ENCODE results near the gene PIGN. TPM values are rescaled to one million over a fixed set of nuclear protein-coding genes. Genes with fewer than 3 reads are reported as not detected.

PIGN gene
- total and polyA plus RNA-seq, 2 of the 8 experiments (the other 6 are each of a cell fraction or from before 2014, with no cell fraction given) = 20.9 to 26.3 TPM

- TF ChIP-seq KDM1A (IDR thresholded peaks at IDR 0.05; ENCODE audit: borderline replicate concordance, low read length) (no peak), MAFK (IDR thresholded peaks at IDR 0.05; ENCODE audit: low read depth, low read length) (no peak), CEBPB (IDR thresholded peaks at IDR 0.05; ENCODE audit: low read depth, low read length) (no peak), CHD1 (IDR thresholded peaks at IDR 0.05; ENCODE audit: low read depth, low read length) (no peak), USF2 (IDR thresholded peaks at IDR 0.05; ENCODE audit: low read length) (no peak), JUND (IDR thresholded peaks at IDR 0.05; ENCODE audit: low read length) (no peak)
- H4K91ac ChIP-seq (replicated peaks; ENCODE audit: insufficient read length, low read length) = no peak overlapping the region
- no peak overlapping the region for H2BK20ac ChIP-seq (ENCODE audit: low read length)
- no peak overlapping the region for H2AK5ac ChIP-seq (ENCODE audit: low read depth, low read length)
- no peak overlapping the region for H3K4me2 ChIP-seq (ENCODE audit: insufficient read depth in 1 of 2, low read depth in 2 of 2, low read length in 2 of 2)
- H3K14ac ChIP-seq (ENCODE audit: insufficient read length) = no peak overlapping the region
- no peaks in the 10 kb centered on the region for H3K4me1 ChIP-seq (replicated peaks in 1 of 4; ENCODE audit: control insufficient read depth in 3 of 4, insufficient read depth in 4 of 4, low read length in 3 of 4)
- H3K27ac ChIP-seq (ENCODE audit: low read depth, low read length) = no peak overlapping the region
- no peak overlapping the region for H4K5ac ChIP-seq (ENCODE audit: insufficient read length, low read depth, low read length)
- H3K4ac ChIP-seq (replicated peaks; ENCODE audit: insufficient read length, low read depth, low read length) = no peak overlapping the region
- H3K9ac ChIP-seq (replicated peaks in 1 of 4; ENCODE audit: extremely low read depth in 1 of 4, low read depth in 3 of 4, low read length in 3 of 4) = no peak overlapping the region
- H2AFZ ChIP-seq (ENCODE audit: low read length) = no peak overlapping the region
- FAIRE-seq (no peak), DNase-seq (ENCODE audit: low read depth in 1 of 2, low spot score in 2 of 2) (no peak)
- no peaks in the 10 kb centered on the region for H4K20me1 ChIP-seq (replicated peaks in 1 of 2; ENCODE audit: control insufficient read depth in 1 of 2, insufficient read depth in 2 of 2, low read length in 2 of 2)
- POLR2A ChIA-PET (ENCODE audit: partially characterized antibody) = no interaction called here
- H3K79me1 ChIP-seq (ENCODE audit: low read depth, low read length) = no peaks in the 10 kb centered on the region
- 92% methylated on average over 5 of the region's 5 CpGs; no CpG with 5 or more reads in 1 of the 2 experiments for WGBS, 2 experiments (ENCODE audit: extremely low coverage in 1 of 2, insufficient coverage in 1 of 2, insufficient read length in 1 of 2, insufficient replicate concordance in 2 of 2, low coverage in 1 of 2, low lambda C conversion rate in 2 of 2, missing lambda C conversion rate in 1 of 2)
- no peaks in the 10 kb centered on the region for H3K23me2 ChIP-seq (ENCODE audit: low read depth, low read length)
- CTCF ChIA-PET (ENCODE audit: partially characterized antibody) = interaction anchor here (1.0 kb wide), 1 partner anchor 1345 kb away, joined by 3 read pairs; no protein-coding TSS in a partner anchor
- H3K36me3 ChIP-seq (ENCODE audit: control insufficient read depth in 2 of 4, insufficient read depth in 4 of 4, low read length in 3 of 4) = 0 out of 8 replicates have a peak, but pooled peaks cover 0 to 3% (median 0%) of the 10 kb centered on the region in 4 experiments
- H3K56ac ChIP-seq (replicated peaks; ENCODE audit: insufficient read length, low read depth, low read length) = no peak overlapping the region
- no peaks in the 10 kb centered on the region for H3K79me2 ChIP-seq (ENCODE audit: control insufficient read depth in 1 of 2, insufficient read depth in 2 of 2, low read length in 2 of 2)
- no peak overlapping the region for H3K23ac ChIP-seq (ENCODE audit: insufficient read length)
- no peaks in the 10 kb centered on the region for H3K9me3 ChIP-seq (ENCODE audit: insufficient read depth in 2 of 2, low read depth in 1 of 2, low read length in 1 of 2)
- H2BK12ac ChIP-seq (ENCODE audit: low read depth, low read length) = no peak overlapping the region
- H2BK120ac ChIP-seq (replicated peaks; ENCODE audit: low read depth, low read length) = no peak overlapping the region
- H2BK5ac ChIP-seq (ENCODE audit: low read depth, low read length) = no peak overlapping the region
- no peaks in the 10 kb centered on the region for H3K27me3 ChIP-seq (replicated peaks in 1 of 4; ENCODE audit: control insufficient read depth in 3 of 4, extremely low read depth in 1 of 4, insufficient read depth in 3 of 4, low read length in 3 of 4)
- H4K8ac ChIP-seq (ENCODE audit: extremely low read depth, insufficient read depth, low read length) = no peak overlapping the region
- H3K4me3 ChIP-seq (ENCODE audit: extremely low read depth in 1 of 4, insufficient read depth in 2 of 4, low read depth in 3 of 4, low read length in 4 of 4) = no peak overlapping the region
- no peak overlapping the region for H3K18ac ChIP-seq (ENCODE audit: extremely low read depth, low read length)
- H2BK15ac ChIP-seq (ENCODE audit: low read length) = no peak overlapping the region
Measured at GRCh38 chr18:62061821-62062478, 124.9 kb downstream of the PIGN start.

Measured in H1 (cell line).